IMR-90 (cell line): Measurements from ENCODE around the gene C5. TPM values are rescaled to one million over a fixed set of nuclear protein-coding genes. Genes with fewer than 3 reads are reported as not detected.
A peak's percentile ranks its signal among the peaks of the same experiment; 100 is the strongest.

ENCODE experiments used
- ATAC-seq: fragments of 200-7000 bp; cut with Tn5 transposase; 2 replicates; pipeline ENCODE4 v1.9.1; 2020; ENCODE audit warnings: low read depth, mild to moderate bottlenecking, moderate library complexity
- BruUV-seq: library from RNA; stranded (reverse); fragments of 400-500 nt; replicated peaks from 2 replicates; lab custom pipeline; 2021; lab: Mats Ljungman, UMichigan
- CTCF ChIA-PET: fragments of 300-600 bp; formaldehyde crosslinking; extraction: SDS; loops from one replicate; lab custom pipeline; 2021; ENCODE audit warnings: antibody characterized with exemption; lab: Yijun Ruan, JAX
- POLR2A ChIA-PET: fragments of 300-600 bp; sonication (Branson Sonifier 250); formaldehyde crosslinking; loops from one replicate; lab custom pipeline; 2022; ENCODE audit warnings: antibody characterized with exemption; ENCODE audit not compliant: unreplicated experiment; lab: Charles Lee
- DNase-seq: peaks from one replicate; pipeline ENCODE4 v3.0.0; 2013
- H2AFZ ChIP-seq: replicated peaks from 2 replicates; pipeline ENCODE3; 2013; ENCODE audit warnings: low read length, mild to moderate bottlenecking; ENCODE audit not compliant: poor library complexity
- H2AK5ac ChIP-seq: 2 replicates; pipeline ENCODE4 v1.6.1; 2013; ENCODE audit warnings: low read depth, low read length, inconsistent platforms
- H2AK9ac ChIP-seq: replicated peaks from 2 replicates; pipeline ENCODE3; 2013; ENCODE audit warnings: mild to moderate bottlenecking, low read depth, low read length, moderate library complexity; ENCODE audit not compliant: poor library complexity
- H2BK120ac ChIP-seq: 2 replicates; pipeline ENCODE4 v1.6.1; 2013; ENCODE audit warnings: low read depth, low read length, inconsistent platforms
- H2BK15ac ChIP-seq: 3 replicates; pipeline ENCODE4 v1.6.1; 2013; ENCODE audit warnings: low read depth, low read length, inconsistent platforms
- H2BK20ac ChIP-seq: 2 replicates; pipeline ENCODE4 v1.6.1; 2013; ENCODE audit warnings: low read depth, mild to moderate bottlenecking, inconsistent platforms, low read length, moderate library complexity
- H2BK5ac ChIP-seq: 2 replicates; pipeline ENCODE4 v1.6.1; 2013; ENCODE audit warnings: mild to moderate bottlenecking, low read depth, low read length, inconsistent platforms; ENCODE audit not compliant: poor library complexity, severe bottlenecking
- H3K14ac ChIP-seq: replicated peaks from 2 replicates; pipeline ENCODE4 v1.6.1; 2013; ENCODE audit warnings: low read depth, low read length, inconsistent platforms
- H3K18ac ChIP-seq: 2 replicates; pipeline ENCODE4 v1.6.1; 2013; ENCODE audit warnings: low read depth, low read length, control low read depth
- H3K23ac ChIP-seq: 2 replicates; pipeline ENCODE4 v1.6.1; 2013; ENCODE audit warnings: low read depth, low read length, inconsistent platforms
- H3K27ac ChIP-seq: 2 replicates; pipeline ENCODE4 v1.5.1; 2013; ENCODE audit warnings: mild to moderate bottlenecking, control low read depth, low read length; ENCODE audit not compliant: insufficient read depth
- H3K27me3 ChIP-seq: 2 replicates; pipeline ENCODE4 v1.6.1; 2013; ENCODE audit warnings: low read length; ENCODE audit not compliant: control insufficient read depth, insufficient read depth
- H3K36me3 ChIP-seq: 2 replicates; pipeline ENCODE4 v1.6.1; 2013; ENCODE audit warnings: low read length, mixed read lengths; ENCODE audit not compliant: control insufficient read depth, insufficient read depth
- H3K4ac ChIP-seq: 2 replicates; pipeline ENCODE4 v1.6.1; 2013; ENCODE audit warnings: low read depth, low read length, inconsistent platforms
- H3K4me1 ChIP-seq: 2 replicates; pipeline ENCODE4 v1.6.1; 2013; ENCODE audit warnings: low read length, mixed read lengths; ENCODE audit not compliant: control insufficient read depth, insufficient read depth
- H3K4me2 ChIP-seq: 2 replicates; pipeline ENCODE4 v1.6.1; 2013; ENCODE audit warnings: low read depth, mild to moderate bottlenecking, control low read depth, low read length, moderate library complexity
- H3K4me3 ChIP-seq: 2 replicates; pipeline ENCODE4 v1.5.1; 2013; ENCODE audit warnings: low read depth, mild to moderate bottlenecking, control low read depth, low read length, moderate library complexity; ENCODE audit not compliant: insufficient read depth
- H3K56ac ChIP-seq: 2 replicates; pipeline ENCODE4 v1.6.1; 2013; ENCODE audit warnings: low read length, inconsistent platforms; ENCODE audit not compliant: insufficient read depth; ENCODE audit errors: extremely low read depth
- H3K79me1 ChIP-seq, 2 experiments: 2 replicates each; pipeline ENCODE4 v1.6.1; 2013; ENCODE audit warnings: low read length in 2 of 2, inconsistent platforms in 1 of 2, low read depth in 1 of 2
- H3K9ac ChIP-seq: 2 replicates; pipeline ENCODE4 v1.6.1; 2013; ENCODE audit warnings: low read depth, low read length, control low read depth
- H3K9me1 ChIP-seq: 2 replicates; pipeline ENCODE4 v1.6.1; 2013; ENCODE audit warnings: low read length, inconsistent platforms; ENCODE audit not compliant: insufficient read depth
- H3K9me3 ChIP-seq: 2 replicates; pipeline ENCODE4 v1.6.1; 2013; ENCODE audit warnings: low read length; ENCODE audit not compliant: control insufficient read depth, insufficient read depth
- H4K20me1 ChIP-seq: 2 replicates; pipeline ENCODE4 v1.6.1; 2013; ENCODE audit warnings: low read length, inconsistent platforms; ENCODE audit not compliant: insufficient read depth
- H4K5ac ChIP-seq: 2 replicates; pipeline ENCODE4 v1.6.1; 2013; ENCODE audit warnings: mild to moderate bottlenecking, low read depth, low read length, control low read depth
- H4K8ac ChIP-seq, 2 experiments: 2 replicates each; pipeline ENCODE4 v1.6.1; 2013; ENCODE audit warnings: low read depth in 2 of 2, low read length in 2 of 2, control low read depth in 1 of 2, inconsistent platforms in 1 of 2
- H4K91ac ChIP-seq: 2 replicates; pipeline ENCODE4 v1.6.1; 2013; ENCODE audit warnings: low read depth, low read length, inconsistent platforms; ENCODE audit not compliant: insufficient read depth
- CEBPB ChIP-seq: IDR thresholded peaks from 2 replicates; pipeline ENCODE4 v1.6.1; 2012; ENCODE audit warnings: low read depth, low read length, improper control_type of control experiment
- CTCF ChIP-seq: conservative IDR thresholded peaks from 2 replicates; pipeline ENCODE4 v1.5.1; 2012; ENCODE audit warnings: mild to moderate bottlenecking, low read depth, low read length, improper control_type of control experiment
- FOS ChIP-seq: fragments of 150-350 bp; IDR thresholded peaks from 2 replicates; pipeline ENCODE4 v1.6.1; 2016; ENCODE audit warnings: low read depth, low read length
- MAFK ChIP-seq: IDR thresholded peaks from 2 replicates; pipeline ENCODE4 v1.6.1; 2012; ENCODE audit warnings: low read depth, low read length, improper control_type of control experiment
- NFE2L2 ChIP-seq: fragments of 150-350 bp; IDR thresholded peaks from 2 replicates; pipeline ENCODE4 v1.6.1; 2016; ENCODE audit warnings: low read depth, mild to moderate bottlenecking, low read length
- WGBS, 2 experiments: methylation state at CpG; one replicate each; pipeline versions ENCODE4 v1.1.5 to v1.1.7; 2013; ENCODE audit warnings: missing lambda C conversion rate in 2 of 2; ENCODE audit not compliant: insufficient read length in 1 of 2; ENCODE audit errors: extremely low coverage in 2 of 2; 5-methylcytosine and 5-hydroxymethylcytosine counted together
- dilution Hi-C: fragments of 300-500 bp; cut with HindIII; formaldehyde crosslinking; loops from one replicate; pipeline ENCODE4 v1.14.3; 2018; ENCODE audit warnings: low sequenced_read_pairs; ENCODE audit not compliant: unreplicated experiment
- in situ Hi-C: fragments of 300-500 bp; cut with MboI; formaldehyde crosslinking; loops from 3 replicates; pipeline ENCODE4 v1.14.3; 2019; ENCODE audit warnings: low sequenced_read_pairs, inconsistent platforms, mixed read lengths
- intact Hi-C: fragments of 100-400 bp; cut with micrococcal nuclease; formaldehyde crosslinking; loops from 2 replicates; pipeline ENCODE4 v1.10.0; 2022
- polyA plus RNA-seq, 3 experiments: library from polyadenylated mRNA; depleted of rRNA; stranded (reverse); fragments of >200 nt; gene quantifications; 2 replicates each; pipeline ENCODE4 v1.2.3, GENCODE V29; 2012; ENCODE audit warnings: low replicate concordance in 1 of 3
- total RNA-seq: library from RNA; depleted of rRNA; stranded (reverse); fragments of >200 nt; gene quantifications from 2 replicates; pipeline ENCODE4 v1.2.3, GENCODE V29; 2012

C5 gene
- total and polyA plus RNA-seq, 2 of the 4 experiments (the other 2 are of a cell fraction), result 1.5 to 2.3 TPM

- Histone ChIP-seq H2AFZ (no peak overlapping the region), H2BK20ac (no peak overlapping the region), H2BK15ac (no peak overlapping the region), H4K20me1 (no peaks in the 10 kb centered on the region), H3K79me1 (peaks cover 0 to 15% of the 10 kb centered on the region in 2 experiments; a peak in 2 of 4 replicates), H3K14ac (no peak overlapping the region), H3K56ac (no peak overlapping the region), H3K4ac (no peak overlapping the region), H4K5ac (no peak overlapping the region), H3K9me1 (peaks cover 17% of the 10 kb centered on the region), H2BK120ac (no peak overlapping the region), H4K8ac (no peak overlapping the region), H2AK5ac (no peak overlapping the region), H3K27me3 (no peaks in the 10 kb centered on the region), H4K91ac (no peak overlapping the region), H3K23ac (no peak overlapping the region), H3K9ac (no peak overlapping the region), H3K4me1 (peaks cover 12% of the 10 kb centered on the region), H3K27ac (no peak overlapping the region), H3K18ac (no peak overlapping the region), H3K4me3 (no peak overlapping the region), H2BK5ac (no peak overlapping the region), H3K9me3 (0 out of 2 replicates have a peak, but pooled peaks cover 2% of the 10 kb centered on the region), H3K36me3 (peaks cover 4% of the 10 kb centered on the region; the same call in 1 of the 2 replicates), H2AK9ac (no peak overlapping the region), H3K4me2 (no peak overlapping the region)
- WGBS, 2 experiments, result no CpG with 5 or more reads among the region's 6 CpGs
- no TSS peak for BruUV-seq
- intact Hi-C loops, result no loop called here
- TF ChIP-seq CEBPB, result 0 out of 2 replicates have a peak, but pooled peaks have one; percentile 24
- no peak for TF ChIP-seq NFE2L2
- no peak for TF ChIP-seq FOS
- no peak for TF ChIP-seq CTCF
- TF ChIP-seq MAFK, result no peak
- DNase-seq (peak; percentile 82), ATAC-seq (no peak)
- CTCF ChIA-PET, result no interaction called here
- in situ Hi-C loops, result no loop called here
- POLR2A ChIA-PET, result no interaction called here
- dilution Hi-C loops, result no loop called here
These were observed 135.1 kb downstream of the C5 start for GRCh38 chr9:120914953-120915352.
